PC-9 (cell line): ENCODE results near the gene RNF114. TPM values are rescaled to one million over a fixed set of nuclear protein-coding genes. Genes with fewer than 3 reads are reported as not detected.
A peak's percentile ranks its signal among the peaks of the same experiment; 100 is the strongest.

ENCODE experiments used
- BruUV-seq: library from RNA; stranded (reverse); fragments of 400-500 nt; replicated peaks from 2 replicates; lab custom pipeline; 2021; lab: Mats Ljungman, UMichigan
- CTCF ChIA-PET: fragments of 300-600 bp; sonication (Branson Sonifier 250); formaldehyde crosslinking; loops from one replicate; lab custom pipeline; 2022; ENCODE audit warnings: antibody characterized with exemption; lab: Charles Lee
- POLR2A ChIA-PET: fragments of 300-600 bp; sonication (Branson Sonifier 250); formaldehyde crosslinking; loops from one replicate; lab custom pipeline; 2022; ENCODE audit warnings: antibody characterized with exemption; ENCODE audit not compliant: unreplicated experiment; lab: Charles Lee
- DNase-seq, 2 experiments: peaks; one replicate each; pipeline versions ENCODE4 v3.0.0 to v3.0.0-alpha.2; 2015 to 2022; ENCODE audit warnings: mixed read lengths in 1 of 2
- H2AFZ ChIP-seq: fragments of 200-600 bp; sonication (generic); 2 replicates; pipeline ENCODE4 v1.8.1; 2017; ENCODE audit warnings: antibody characterized with exemption
- H3F3A ChIP-seq: fragments of 200-600 bp; sonication (generic); 2 replicates; pipeline ENCODE4 v1.8.1; 2017; ENCODE audit warnings: antibody characterized with exemption, mild to moderate bottlenecking, low read depth; ENCODE audit not compliant: insufficient read depth
- H3K27ac ChIP-seq: fragments of 200-600 bp; sonication (generic); 2 replicates; pipeline ENCODE4 v1.6.1; 2016; ENCODE audit warnings: mixed run types
- H3K27me3 ChIP-seq: fragments of 200-600 bp; sonication (generic); 2 replicates; pipeline ENCODE4 v1.6.1; 2016; ENCODE audit warnings: low read depth, mixed run types; ENCODE audit not compliant: insufficient read depth
- H3K36me3 ChIP-seq: fragments of 200-600 bp; sonication (generic); 2 replicates; pipeline ENCODE4 v1.6.1; 2016; ENCODE audit warnings: low read depth, mixed run types
- H3K4me1 ChIP-seq: fragments of 200-600 bp; sonication (generic); replicated peaks from 2 replicates; pipeline ENCODE4 v1.6.1; 2016; ENCODE audit warnings: mixed run types; ENCODE audit not compliant: insufficient read depth
- H3K4me2 ChIP-seq: fragments of 200-600 bp; sonication (generic); 2 replicates; pipeline ENCODE4 v1.6.1; 2017; ENCODE audit warnings: mixed run types
- H3K4me3 ChIP-seq: fragments of 200-600 bp; sonication (generic); 2 replicates; pipeline ENCODE4 v1.6.1; 2016; ENCODE audit warnings: mixed run types
- H3K79me2 ChIP-seq: fragments of 200-600 bp; sonication (generic); 2 replicates; pipeline ENCODE4 v1.6.1; 2017; ENCODE audit warnings: low read depth, mixed run types
- H3K9me2 ChIP-seq: fragments of 200-600 bp; sonication (generic); 2 replicates; pipeline ENCODE4 v1.8.1; 2017; ENCODE audit warnings: mild to moderate bottlenecking; ENCODE audit not compliant: insufficient read depth
- H3K9me3 ChIP-seq: fragments of 200-600 bp; sonication (generic); 2 replicates; pipeline ENCODE4 v1.8.1; 2016; ENCODE audit warnings: low read depth; ENCODE audit not compliant: insufficient read depth
- H4K20me1 ChIP-seq: fragments of 200-600 bp; sonication (generic); 2 replicates; pipeline ENCODE4 v1.8.1; 2017; ENCODE audit not compliant: insufficient read depth
- EZH2 ChIP-seq: fragments of 200-600 bp; sonication (generic); IDR thresholded peaks from 2 replicates; pipeline ENCODE4 v1.8.0; 2017; ENCODE audit warnings: antibody characterized with exemption, low read depth
- intact Hi-C: fragments of 100-400 bp; cut with micrococcal nuclease; formaldehyde crosslinking; loops from one replicate; pipeline ENCODE4 v1.10.0; 2022; ENCODE audit not compliant: unreplicated experiment
- total RNA-seq: library from RNA; stranded (reverse); gene quantifications from 2 replicates; pipeline ENCODE4 v1.2.3, GENCODE V29; 2021
- TF ChIP-seq, protein P1 (sequence below): fragments of 200-600 bp; sonication (generic); conservative IDR thresholded peaks from 2 replicates; pipeline ENCODE4 v1.6.1; 2017; ENCODE audit warnings: mixed run types, antibody characterized with exemption, mild to moderate bottlenecking, moderate library complexity

The RNF114 gene
- total RNA-seq, 1 experiment from 2014 or later: 92.5 TPM

DNA sequence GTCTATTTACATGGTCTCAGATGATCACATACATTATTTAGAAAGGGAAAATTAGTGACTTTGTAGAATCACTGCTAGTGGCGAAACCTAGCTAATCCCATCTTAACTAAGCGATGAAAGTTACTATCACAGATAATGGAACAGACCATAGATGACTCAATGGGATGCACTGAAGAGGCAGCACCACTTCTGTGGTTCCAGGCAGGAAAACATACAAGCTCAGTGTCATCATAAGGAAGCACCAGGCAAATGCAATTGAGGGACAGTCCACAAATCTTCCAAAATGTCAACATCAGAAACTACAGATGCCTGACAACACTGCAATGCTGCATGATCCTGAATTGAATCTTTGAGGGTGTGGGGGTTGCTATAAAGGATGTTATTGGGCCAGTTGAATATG is 30.7 kb downstream of the RNF114 start:
- intact Hi-C loops: loop anchor here (5.0 kb wide), 1 partner anchor 200 kb away; no protein-coding TSS in a partner anchor
- no peaks in the 10 kb centered on the region for H3K79me2 ChIP-seq
- peaks cover 33% of the 10 kb centered on the region for H3K4me1 ChIP-seq
- no TSS peak for BruUV-seq
- H3K4me2 ChIP-seq: no peak overlapping the region
- H3K9me3 ChIP-seq: no peaks in the 10 kb centered on the region
- H2AFZ ChIP-seq: no peak overlapping the region
- POLR2A ChIA-PET: interaction anchor here (0.7 kb wide), 2 partner anchors 24 to 110 kb away, joined by 5 to 22 read pairs; no protein-coding TSS in a partner anchor
- H3K4me3 ChIP-seq: no peak overlapping the region
- CTCF ChIA-PET: no interaction called here
- TF ChIP-seq, protein P1, sequence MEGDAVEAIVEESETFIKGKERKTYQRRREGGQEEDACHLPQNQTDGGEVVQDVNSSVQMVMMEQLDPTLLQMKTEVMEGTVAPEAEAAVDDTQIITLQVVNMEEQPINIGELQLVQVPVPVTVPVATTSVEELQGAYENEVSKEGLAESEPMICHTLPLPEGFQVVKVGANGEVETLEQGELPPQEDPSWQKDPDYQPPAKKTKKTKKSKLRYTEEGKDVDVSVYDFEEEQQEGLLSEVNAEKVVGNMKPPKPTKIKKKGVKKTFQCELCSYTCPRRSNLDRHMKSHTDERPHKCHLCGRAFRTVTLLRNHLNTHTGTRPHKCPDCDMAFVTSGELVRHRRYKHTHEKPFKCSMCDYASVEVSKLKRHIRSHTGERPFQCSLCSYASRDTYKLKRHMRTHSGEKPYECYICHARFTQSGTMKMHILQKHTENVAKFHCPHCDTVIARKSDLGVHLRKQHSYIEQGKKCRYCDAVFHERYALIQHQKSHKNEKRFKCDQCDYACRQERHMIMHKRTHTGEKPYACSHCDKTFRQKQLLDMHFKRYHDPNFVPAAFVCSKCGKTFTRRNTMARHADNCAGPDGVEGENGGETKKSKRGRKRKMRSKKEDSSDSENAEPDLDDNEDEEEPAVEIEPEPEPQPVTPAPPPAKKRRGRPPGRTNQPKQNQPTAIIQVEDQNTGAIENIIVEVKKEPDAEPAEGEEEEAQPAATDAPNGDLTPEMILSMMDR: no peak
- no peak for TF ChIP-seq EZH2
- H3K9me2 ChIP-seq: no peaks in the 10 kb centered on the region
- no peak for DNase-seq
- no peak overlapping the region for H3K27ac ChIP-seq
- H3K27me3 ChIP-seq: no peaks in the 10 kb centered on the region
- H3F3A ChIP-seq: peaks cover 49% of the 10 kb centered on the region
- no peaks in the 10 kb centered on the region for H4K20me1 ChIP-seq
- H3K36me3 ChIP-seq: no peaks in the 10 kb centered on the region

DNA sequence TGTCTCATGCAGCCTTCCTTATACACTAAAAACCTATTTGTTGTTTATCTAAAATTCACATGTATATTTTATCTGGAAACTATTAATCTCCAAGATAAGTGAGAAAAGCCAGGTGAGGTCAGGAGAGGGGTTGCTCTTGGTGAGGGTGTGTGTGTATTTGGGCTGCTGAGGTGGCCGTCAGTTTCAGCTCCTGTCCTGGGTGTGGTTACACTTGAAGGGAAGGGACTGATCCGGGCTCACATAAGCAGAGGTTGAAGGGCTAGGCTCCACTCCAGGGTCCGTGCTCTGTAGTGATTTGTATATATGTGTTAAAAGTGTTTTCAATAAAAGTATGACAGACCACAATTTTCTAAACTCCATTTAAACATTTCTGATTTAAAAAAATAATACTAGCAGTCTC is 33.0 kb downstream of the RNF114 start:
- H3K4me2 ChIP-seq: peak overlapping the region; percentile 62

DNA sequence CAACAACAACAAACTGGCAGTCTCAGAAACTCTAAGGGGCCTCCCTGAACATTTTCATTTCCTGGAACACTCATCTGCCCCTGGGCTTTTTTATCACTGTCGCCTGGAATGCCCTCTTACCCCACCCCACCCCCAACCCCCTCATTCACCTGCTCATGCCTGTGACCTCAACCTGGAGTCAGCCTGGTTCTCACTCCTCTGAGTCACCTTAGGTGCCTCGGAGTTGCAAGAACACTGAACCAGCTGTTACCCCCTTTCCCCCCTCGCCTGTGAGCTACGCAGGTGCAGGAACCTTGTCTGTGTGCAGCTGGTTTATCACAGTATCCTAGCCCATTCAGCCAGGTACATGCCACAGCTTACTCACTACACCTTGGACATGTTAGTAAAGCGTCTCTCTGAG is 33.7 kb downstream of the RNF114 start:
- Histone ChIP-seq H3F3A (peaks cover 27% of the 10 kb centered on the region), H3K4me1 (peaks cover 33% of the 10 kb centered on the region), H2AFZ (no peak overlapping the region), H3K27me3 (no peaks in the 10 kb centered on the region), H3K27ac (peak overlapping the region; percentile 61), H3K9me2 (no peaks in the 10 kb centered on the region), H3K4me3 (no peak overlapping the region), H4K20me1 (no peaks in the 10 kb centered on the region), H3K36me3 (no peaks in the 10 kb centered on the region), H3K79me2 (no peaks in the 10 kb centered on the region), H3K4me2 (peak overlapping the region; percentile 62), H3K9me3 (no peaks in the 10 kb centered on the region)
- ChIA-PET POLR2A (interaction anchor here (0.6 kb wide), 1 partner anchor 245 kb away, joined by 5 read pairs; no protein-coding TSS in a partner anchor), CTCF (interaction anchor here (0.6 to 0.9 kb wide), 2 partner anchors 102 to 385 kb away, joined by 3 read pairs; no protein-coding TSS in a partner anchor)
- TF ChIP-seq, protein P1: no peak
- no peak for TF ChIP-seq EZH2
- DNase-seq: peak; percentile 57 to 92
- BruUV-seq: no TSS peak
- intact Hi-C loops: loop anchor here (2.0 to 5.0 kb wide), 2 partner anchors 33 to 197 kb away; partner anchors contain the start of gene RNF114

More for the DNA sequence above, 33.0 kb downstream of the RNF114 start:
- no peaks in the 10 kb centered on the region for H3K36me3 ChIP-seq
- H2AFZ ChIP-seq: no peak overlapping the region
- no peaks in the 10 kb centered on the region for H3K9me3 ChIP-seq
- intact Hi-C loops: loop anchor here (2.0 to 5.0 kb wide), 2 partner anchors 32 to 198 kb away; partner anchors contain the start of gene RNF114
- H3K9me2 ChIP-seq: no peaks in the 10 kb centered on the region
- H3K79me2 ChIP-seq: no peaks in the 10 kb centered on the region
- no peak for TF ChIP-seq EZH2
- TF ChIP-seq, protein P1: no peak
- H3K4me1 ChIP-seq: peaks cover 33% of the 10 kb centered on the region
- peak overlapping the region; percentile 61 for H3K27ac ChIP-seq
- no peaks in the 10 kb centered on the region for H4K20me1 ChIP-seq
- H3F3A ChIP-seq: peaks cover 35% of the 10 kb centered on the region
- CTCF ChIA-PET: no interaction called here
- POLR2A ChIA-PET: no interaction called here
- no peaks in the 10 kb centered on the region for H3K27me3 ChIP-seq
- peak in 1 of 2 experiments; percentile 41 for DNase-seq
- H3K4me3 ChIP-seq: no peak overlapping the region
- no TSS peak for BruUV-seq
